MM.1S (cell line): ENCODE measurements around the gene SULT2A1.
A peak's percentile ranks its signal among the peaks of the same experiment; 100 is the strongest.
"Not testable (repeated sequence)": the region's sequence is repeated elsewhere in the genome, so short reads cannot be mapped to it uniquely, and the experiment has no call there.

ENCODE experiments used
- DNase-seq: peaks from one replicate; pipeline ENCODE4 v3.0.0-alpha.2; 2015
- H2AFZ ChIP-seq: fragments of 300-600 bp; sonication (generic); 2 replicates; pipeline ENCODE4 v1.6.0; 2016; ENCODE audit warnings: antibody characterized with exemption, low read length
- H3F3A ChIP-seq: fragments of 300-600 bp; sonication (generic); 2 replicates; pipeline ENCODE4 v1.6.1; 2016; ENCODE audit warnings: mild to moderate bottlenecking, antibody characterized with exemption, low read length, moderate library complexity, mixed read lengths; ENCODE audit not compliant: insufficient read depth
- H3K27ac ChIP-seq: fragments of 300-600 bp; sonication (generic); 2 replicates; pipeline ENCODE4 v1.5.1; 2016; ENCODE audit warnings: mild to moderate bottlenecking, low read length
- H3K27me3 ChIP-seq: fragments of 300-600 bp; sonication (generic); replicated peaks from 2 replicates; pipeline ENCODE4 v1.6.0; 2016; ENCODE audit warnings: low read length; ENCODE audit not compliant: insufficient read depth
- H3K36me3 ChIP-seq: fragments of 300-600 bp; sonication (generic); replicated peaks from 2 replicates; pipeline ENCODE4 v1.6.1; 2016; ENCODE audit warnings: mild to moderate bottlenecking, low read length, mixed read lengths; ENCODE audit not compliant: insufficient read depth
- H3K4me1 ChIP-seq: fragments of 300-600 bp; sonication (generic); 2 replicates; pipeline ENCODE4 v1.6.1; 2016; ENCODE audit warnings: low read length, mixed read lengths
- H3K4me2 ChIP-seq: fragments of 300-600 bp; sonication (generic); 2 replicates; pipeline ENCODE4 v1.6.0; 2016; ENCODE audit warnings: low read depth, low read length
- H3K4me3 ChIP-seq: fragments of 300-600 bp; sonication (generic); 2 replicates; pipeline ENCODE4 v1.5.1; 2016; ENCODE audit warnings: low read length, mixed read lengths
- H3K79me2 ChIP-seq: fragments of 300-600 bp; sonication (generic); 2 replicates; pipeline ENCODE4 v1.6.1; 2016; ENCODE audit warnings: mixed run types, low read length, mixed read lengths
- H3K9ac ChIP-seq: fragments of 300-600 bp; sonication (generic); 2 replicates; pipeline ENCODE4 v1.6.1; 2016; ENCODE audit warnings: low read length, mixed read lengths
- H3K9me2 ChIP-seq: fragments of 300-600 bp; sonication (generic); replicated peaks from 2 replicates; pipeline ENCODE4 v1.6.1; 2016; ENCODE audit warnings: mild to moderate bottlenecking, low read length, mixed read lengths; ENCODE audit not compliant: insufficient read depth
- H3K9me3 ChIP-seq: fragments of 300-600 bp; sonication (generic); replicated peaks from 2 replicates; pipeline ENCODE4 v1.6.1; 2016; ENCODE audit warnings: mild to moderate bottlenecking, low read length, mixed read lengths; ENCODE audit not compliant: insufficient read depth
- H4K20me1 ChIP-seq: fragments of 300-600 bp; sonication (generic); 2 replicates; pipeline ENCODE4 v1.6.1; 2016; ENCODE audit warnings: mild to moderate bottlenecking, low read length, moderate library complexity, mixed read lengths; ENCODE audit not compliant: insufficient read depth
- EZH2 ChIP-seq: fragments of 300-600 bp; sonication (generic); optimal IDR thresholded peaks from 2 replicates; pipeline ENCODE3; 2017; ENCODE audit warnings: low read depth, mild to moderate bottlenecking, antibody characterized with exemption, low read length, mixed read lengths
- EZH2phosphoT487 ChIP-seq: fragments of 300-600 bp; sonication (generic); IDR thresholded peaks from 2 replicates; pipeline ENCODE4 v1.6.1; 2018; ENCODE audit warnings: antibody characterized with exemption, low read length
- TF ChIP-seq, protein P1 (sequence below): fragments of 300-600 bp; sonication (generic); IDR thresholded peaks from 2 replicates; pipeline ENCODE4 v1.5.1; 2016; ENCODE audit warnings: antibody characterized with exemption, low read length, mixed read lengths

Gene SULT2A1

DNA sequence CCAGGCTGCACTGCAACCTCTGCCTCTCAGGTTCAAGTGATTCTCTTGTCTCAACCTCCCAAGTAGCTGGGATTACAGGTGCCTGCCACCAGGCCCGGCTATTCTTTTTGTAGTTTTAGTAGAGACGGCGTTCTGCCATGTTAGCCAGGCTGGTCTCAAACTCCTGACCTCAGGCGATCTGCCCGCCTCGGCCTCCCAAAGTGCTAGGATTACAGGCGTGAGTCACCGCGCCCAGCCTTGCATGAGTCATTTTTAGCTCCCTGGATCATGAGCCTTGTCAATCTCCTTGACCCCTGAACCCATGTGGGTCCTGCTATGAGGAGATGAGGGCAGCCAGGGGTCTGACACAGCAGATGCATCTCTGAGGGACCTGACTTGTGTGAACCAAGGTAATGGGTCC, 27.9 kb downstream of the SULT2A1 start:
- H3K27ac ChIP-seq, DNase-seq, H3K4me3 ChIP-seq, H3K79me2 ChIP-seq, H3K9me3 ChIP-seq, H3F3A ChIP-seq, H3K9me2 ChIP-seq, H2AFZ ChIP-seq, H3K36me3 ChIP-seq, H4K20me1 ChIP-seq, H3K4me1 ChIP-seq, H3K9ac ChIP-seq, H3K4me2 ChIP-seq: not testable (repeated sequence)
- peaks cover 79% of the 10 kb centered on the region for H3K27me3 ChIP-seq

DNA sequence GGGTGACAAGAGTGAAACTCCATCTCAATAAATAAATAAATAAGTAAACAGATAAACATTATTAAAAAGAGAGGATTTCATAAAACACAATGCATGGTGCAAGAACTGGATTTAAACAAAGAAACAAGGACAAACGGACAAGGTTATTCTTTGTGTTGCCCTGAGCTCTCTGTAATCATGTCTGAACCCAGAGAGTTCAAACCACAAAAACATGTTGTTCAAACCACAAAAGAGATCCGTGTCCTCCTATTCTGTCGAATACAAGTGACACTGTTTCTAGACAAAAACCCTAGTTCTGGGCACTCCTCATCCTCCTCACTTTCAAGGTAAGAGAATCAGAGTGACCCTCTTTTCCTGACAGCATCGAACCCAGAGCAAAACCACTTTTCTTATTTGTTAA, 31.7 kb downstream of the SULT2A1 start:
- H3K79me2 ChIP-seq = no peaks in the 10 kb centered on the region
- no peaks in the 10 kb centered on the region for H3K9me2 ChIP-seq
- peaks cover 89% of the 10 kb centered on the region for H3K27me3 ChIP-seq
- TF ChIP-seq EZH2phosphoT487 = no peak
- TF ChIP-seq, protein P1, sequence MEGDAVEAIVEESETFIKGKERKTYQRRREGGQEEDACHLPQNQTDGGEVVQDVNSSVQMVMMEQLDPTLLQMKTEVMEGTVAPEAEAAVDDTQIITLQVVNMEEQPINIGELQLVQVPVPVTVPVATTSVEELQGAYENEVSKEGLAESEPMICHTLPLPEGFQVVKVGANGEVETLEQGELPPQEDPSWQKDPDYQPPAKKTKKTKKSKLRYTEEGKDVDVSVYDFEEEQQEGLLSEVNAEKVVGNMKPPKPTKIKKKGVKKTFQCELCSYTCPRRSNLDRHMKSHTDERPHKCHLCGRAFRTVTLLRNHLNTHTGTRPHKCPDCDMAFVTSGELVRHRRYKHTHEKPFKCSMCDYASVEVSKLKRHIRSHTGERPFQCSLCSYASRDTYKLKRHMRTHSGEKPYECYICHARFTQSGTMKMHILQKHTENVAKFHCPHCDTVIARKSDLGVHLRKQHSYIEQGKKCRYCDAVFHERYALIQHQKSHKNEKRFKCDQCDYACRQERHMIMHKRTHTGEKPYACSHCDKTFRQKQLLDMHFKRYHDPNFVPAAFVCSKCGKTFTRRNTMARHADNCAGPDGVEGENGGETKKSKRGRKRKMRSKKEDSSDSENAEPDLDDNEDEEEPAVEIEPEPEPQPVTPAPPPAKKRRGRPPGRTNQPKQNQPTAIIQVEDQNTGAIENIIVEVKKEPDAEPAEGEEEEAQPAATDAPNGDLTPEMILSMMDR = no peak
- no peak for TF ChIP-seq EZH2
- no peaks in the 10 kb centered on the region for H3F3A ChIP-seq
- no peaks in the 10 kb centered on the region for H4K20me1 ChIP-seq
- H3K27ac ChIP-seq = no peak overlapping the region
- H2AFZ ChIP-seq = no peak overlapping the region
- H3K9me3 ChIP-seq = no peaks in the 10 kb centered on the region
- no peaks in the 10 kb centered on the region for H3K4me1 ChIP-seq
- H3K9ac ChIP-seq = no peak overlapping the region
- H3K4me2 ChIP-seq = no peak overlapping the region
- no peaks in the 10 kb centered on the region for H3K36me3 ChIP-seq
- peak; percentile 18 for DNase-seq
- H3K4me3 ChIP-seq = no peak overlapping the region

DNA sequence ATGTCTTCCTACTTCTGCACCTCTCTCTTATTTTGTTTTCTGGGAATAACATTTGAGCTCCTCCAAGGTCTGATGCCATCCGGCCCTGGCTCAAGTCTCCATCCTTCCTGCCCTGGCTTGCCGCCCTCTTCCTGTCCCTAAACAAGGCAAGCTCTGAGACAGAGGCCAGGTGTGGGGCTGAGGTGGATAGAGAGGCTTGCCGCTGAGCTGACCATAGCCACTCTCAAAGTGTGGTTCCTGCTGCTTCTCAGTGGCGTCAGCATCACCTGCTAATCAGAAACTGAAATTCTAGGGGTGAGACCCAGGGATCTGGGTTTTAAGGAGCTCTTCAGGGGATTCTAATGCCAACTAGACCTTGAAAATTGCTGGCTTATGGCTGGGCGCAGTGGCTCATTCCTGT, 33.1 kb downstream of the SULT2A1 start:
- TF ChIP-seq EZH2phosphoT487 (no peak), EZH2 (no peak)
- TF ChIP-seq, protein P1 = no peak
- Histone ChIP-seq H3K79me2 (no peaks in the 10 kb centered on the region), H3K9me3 (no peaks in the 10 kb centered on the region), H3K9ac (no peak overlapping the region), H3K36me3 (no peaks in the 10 kb centered on the region), H3F3A (no peaks in the 10 kb centered on the region), H3K27me3 (peaks cover 95% of the 10 kb centered on the region), H3K4me2 (no peak overlapping the region), H3K9me2 (no peaks in the 10 kb centered on the region), H3K4me3 (no peak overlapping the region), H3K27ac (no peak overlapping the region), H4K20me1 (no peaks in the 10 kb centered on the region), H3K4me1 (no peaks in the 10 kb centered on the region), H2AFZ (no peak overlapping the region)
- DNase-seq = no peak

DNA sequence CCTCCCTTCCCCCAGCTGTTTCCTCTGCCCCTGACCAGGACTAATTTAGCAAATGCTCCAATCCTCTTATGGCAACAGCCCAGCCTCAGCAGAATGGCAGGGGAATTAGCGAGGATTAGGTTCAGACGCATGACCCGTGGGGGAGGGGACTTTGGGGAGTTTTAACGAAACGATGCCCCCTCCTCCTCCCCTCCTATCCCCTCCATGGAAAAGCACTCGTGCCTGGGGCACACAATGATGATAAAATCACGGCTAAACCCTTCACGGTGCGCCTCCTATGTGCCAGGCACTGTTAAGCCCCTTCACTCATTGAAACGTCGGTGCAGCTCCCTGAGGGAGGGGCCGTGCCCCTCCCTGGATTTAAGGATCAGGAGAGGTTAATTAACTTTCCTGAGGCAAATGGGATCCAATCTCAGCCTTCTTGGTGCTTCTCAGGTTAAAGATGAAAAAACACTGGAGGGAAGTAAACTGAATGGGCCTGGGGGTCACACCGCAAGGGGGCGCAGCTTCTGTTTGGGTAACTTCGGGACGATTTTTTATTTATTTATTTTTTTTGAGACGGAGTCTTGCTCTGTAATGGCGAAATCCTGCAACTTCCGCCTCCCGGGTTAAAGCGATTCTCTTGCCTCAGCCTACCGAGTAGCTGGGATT, 37.2 kb downstream of the SULT2A1 start:
- Histone ChIP-seq H3K9ac (no peak overlapping the region), H3K9me3 (no peaks in the 10 kb centered on the region), H3K27ac (no peak overlapping the region), H3K27me3 (peaks cover 89% of the 10 kb centered on the region), H3K9me2 (no peaks in the 10 kb centered on the region), H3K4me1 (no peaks in the 10 kb centered on the region), H2AFZ (no peak overlapping the region), H3K79me2 (no peaks in the 10 kb centered on the region), H4K20me1 (no peaks in the 10 kb centered on the region), H3F3A (no peaks in the 10 kb centered on the region), H3K36me3 (no peaks in the 10 kb centered on the region), H3K4me2 (no peak overlapping the region), H3K4me3 (no peak overlapping the region)
- TF ChIP-seq EZH2 = no peak
- TF ChIP-seq, protein P1 = peak; percentile 39
- DNase-seq = no peak
